Ishikawa (cell line): ENCODE data around the gene CLDN3.
A peak's percentile ranks its signal among the peaks of the same experiment; 100 is the strongest.

Experiments used
- CEBPB ChIP-seq: IDR thresholded peaks from 2 replicates; pipeline ENCODE4 v1.6.1; 2012
- CREB1 ChIP-seq: IDR thresholded peaks from 2 replicates; pipeline ENCODE4 v1.6.1; 2012; ENCODE audit warnings: low read depth
- EGR1 ChIP-seq: IDR thresholded peaks from 2 replicates; pipeline ENCODE4 v1.6.1; 2012
- EP300 ChIP-seq: IDR thresholded peaks from 2 replicates; pipeline ENCODE4 v1.6.1; 2012; ENCODE audit warnings: borderline replicate concordance
- FOXM1 ChIP-seq: IDR thresholded peaks from 2 replicates; pipeline ENCODE4 v1.6.1; 2012; ENCODE audit warnings: low read depth, borderline replicate concordance
- MAX ChIP-seq: IDR thresholded peaks from 2 replicates; pipeline ENCODE4 v1.6.1; 2012
- NFIC ChIP-seq: IDR thresholded peaks from 2 replicates; pipeline ENCODE4 v1.6.1; 2012
- RAD21 ChIP-seq: IDR thresholded peaks from 2 replicates; pipeline ENCODE4 v1.6.1; 2012; ENCODE audit warnings: low read depth
- REST ChIP-seq: IDR thresholded peaks from 2 replicates; pipeline ENCODE4 v1.6.1; 2012; ENCODE audit warnings: low read depth, mild to moderate bottlenecking
- TAF1 ChIP-seq: IDR thresholded peaks from 2 replicates; pipeline ENCODE4 v1.6.1; 2012; ENCODE audit warnings: low read depth, mild to moderate bottlenecking
- TCF12 ChIP-seq: IDR thresholded peaks from 2 replicates; pipeline ENCODE4 v1.6.1; 2012; ENCODE audit warnings: low read depth
- TEAD4 ChIP-seq: IDR thresholded peaks from 2 replicates; pipeline ENCODE4 v1.6.1; 2012
- USF1 ChIP-seq: IDR thresholded peaks from 2 replicates; pipeline ENCODE4 v1.6.1; 2012
- YY1 ChIP-seq: IDR thresholded peaks from 2 replicates; pipeline ENCODE4 v1.6.1; 2012; ENCODE audit warnings: low read depth
- ZBTB7A ChIP-seq: IDR thresholded peaks from 2 replicates; pipeline ENCODE4 v1.6.1; 2012; ENCODE audit warnings: low read depth

The CLDN3 gene

GRCh38 chr7:73749931-73750776 lies 19.9 kb downstream of the CLDN3 start:
- no peak for TF ChIP-seq EP300
- TF ChIP-seq NFIC, result no peak
- no peak for TF ChIP-seq EGR1
- no peak for TF ChIP-seq TEAD4
- TF ChIP-seq YY1, result no peak
- no peak for TF ChIP-seq FOXM1
- no peak for TF ChIP-seq CREB1
- TF ChIP-seq RAD21, result no peak
- TF ChIP-seq TAF1, result no peak

GRCh38 chr7:73746378-73746777 lies 23.7 kb downstream of the CLDN3 start:
- peak; percentile 72 for TF ChIP-seq CEBPB
- no peak for TF ChIP-seq ZBTB7A
- peak; percentile 89 for TF ChIP-seq TCF12
- TF ChIP-seq TEAD4, result peak; percentile 56
- TF ChIP-seq EP300, result peak; percentile 81
- peak; percentile 86 for TF ChIP-seq NFIC
- TF ChIP-seq FOXM1, result peak; percentile 66; the same call in 1 of the 2 replicates
- no peak for TF ChIP-seq REST
- no peak; the same call in 1 of the 2 replicates for TF ChIP-seq USF1
- TF ChIP-seq EGR1, result no peak
- no peak for TF ChIP-seq CREB1
- peak; percentile 16; the same call in 1 of the 2 replicates for TF ChIP-seq MAX
- TF ChIP-seq TAF1, result no peak
- TF ChIP-seq YY1, result no peak
- TF ChIP-seq RAD21, result peak; percentile 13; the same call in 1 of the 2 replicates

- no peak for TF ChIP-seq REST
- TF ChIP-seq USF1, result peak; percentile 99
- peak; percentile 23; the same call in 1 of the 2 replicates for TF ChIP-seq RAD21
- peak; percentile 99 for TF ChIP-seq EP300
- TF ChIP-seq TAF1, result peak; percentile 49; the same call in 1 of the 2 replicates
- TF ChIP-seq TEAD4, result peak; percentile 98
- peak; percentile 100 for TF ChIP-seq TCF12
- peak; percentile 75 for TF ChIP-seq CEBPB
- no peak for TF ChIP-seq CREB1
- TF ChIP-seq NFIC, result peak; percentile 99
- peak; percentile 76 for TF ChIP-seq MAX
- peak; percentile 50; the same call in 1 of the 2 replicates for TF ChIP-seq YY1
- TF ChIP-seq FOXM1, result peak; percentile 93
- no peak; the same call in 1 of the 2 replicates for TF ChIP-seq EGR1
- peak; percentile 94; the same call in 1 of the 2 replicates for TF ChIP-seq ZBTB7A
These were observed 27.1 kb downstream of the CLDN3 start for GRCh38 chr7:73742753-73743641.

GRCh38 chr7:73742338-73742752 lies 27.7 kb downstream of the CLDN3 start:
- no peak for TF ChIP-seq CREB1
- TF ChIP-seq EGR1, result no peak
- peak; percentile 63; the same call in 1 of the 2 replicates for TF ChIP-seq EP300
- no peak for TF ChIP-seq YY1
- TF ChIP-seq ZBTB7A, result no peak
- no peak for TF ChIP-seq TAF1
- TF ChIP-seq NFIC, result peak; percentile 62; the same call in 1 of the 2 replicates
- peak; percentile 79 for TF ChIP-seq USF1
- TF ChIP-seq FOXM1, result peak; percentile 32; the same call in 1 of the 2 replicates
- TF ChIP-seq MAX, result peak; percentile 10
- TF ChIP-seq RAD21, result no peak
- peak; percentile 85 for TF ChIP-seq TEAD4
- no peak for TF ChIP-seq CEBPB
